Activated naive CD8-positive, alpha-beta T cell treated with anti-CD3 and anti-CD28 coated beads, Interleukin-2, amount 10 ng/mL, durations not matched to agents 7 days and 5 days (primary cell): ENCODE data around the gene GSTM5. TPM values are rescaled to one million over a fixed set of nuclear protein-coding genes. Genes with fewer than 3 reads are reported as not detected.
"Not testable (repeated sequence)": the region's sequence is repeated elsewhere in the genome, so short reads cannot be mapped to it uniquely, and the experiment has no call there.

Source experiments
- ATAC-seq: fragments of 150-1000 bp; cut with Tn5 transposase; one replicate; pipeline ENCODE4 v1.10.0; 2021; ENCODE audit warnings: low read depth, moderate library complexity
- POLR2A ChIA-PET: fragments of 350-600 bp; sonication (Branson Sonifier 250); formaldehyde crosslinking; loops from one replicate; lab custom pipeline; 2021; ENCODE audit warnings: antibody characterized with exemption; lab: Charles Lee
- DNase-seq: peaks from one replicate; pipeline ENCODE4 v3.0.0; 2021
- H3K27ac Mint-ChIP-seq: one replicate; pipeline ENCODE4 v1.8.0; 2022; ENCODE audit warnings: mild to moderate bottlenecking, mixed read lengths
- H3K27me3 Mint-ChIP-seq: one replicate; pipeline ENCODE4 v1.8.0; 2022; ENCODE audit warnings: mild to moderate bottlenecking, moderate library complexity, mixed read lengths
- H3K36me3 Mint-ChIP-seq: one replicate; pipeline ENCODE4 v1.8.0; 2021; ENCODE audit warnings: mild to moderate bottlenecking, mixed read lengths
- H3K4me1 Mint-ChIP-seq: one replicate; pipeline ENCODE4 v1.8.0; 2021; ENCODE audit warnings: mixed read lengths
- H3K4me3 Mint-ChIP-seq: one replicate; pipeline ENCODE4 v1.8.0; 2022; ENCODE audit warnings: mild to moderate bottlenecking, moderate library complexity, mixed read lengths
- H3K9me3 Mint-ChIP-seq: one replicate; pipeline ENCODE4 v1.8.0; 2021; ENCODE audit warnings: mixed read lengths
- total RNA-seq, 2 experiments: library from RNA; stranded (reverse); gene quantifications; one replicate each; pipeline ENCODE4 v1.2.3, GENCODE V29; 2021

Gene GSTM5
- total RNA-seq, 2 experiments from 2014 or later = not detected

DNA sequence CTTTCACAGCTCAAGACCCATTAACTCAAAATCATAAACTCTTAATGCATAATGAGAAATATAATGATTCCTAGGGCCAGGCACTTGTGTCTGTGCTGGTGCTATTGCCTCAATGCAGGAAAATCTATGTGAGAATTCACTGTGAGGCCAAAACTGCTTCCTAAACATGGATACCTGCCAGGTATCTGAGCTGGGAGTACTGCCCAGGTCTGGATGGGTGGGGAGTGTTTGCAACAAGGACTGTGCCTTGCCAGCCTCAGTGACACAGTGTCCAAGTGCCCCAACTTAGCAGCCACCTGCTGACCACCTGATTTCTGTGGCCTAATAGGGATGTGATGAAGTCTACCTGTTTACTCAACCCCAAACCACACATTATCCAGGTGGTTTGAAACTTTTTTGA lies 2.2 kb upstream of the GSTM5 start:
- H3K4me1 Mint-ChIP-seq, DNase-seq, ATAC-seq, H3K36me3 Mint-ChIP-seq, H3K27ac Mint-ChIP-seq, POLR2A ChIA-PET, H3K4me3 Mint-ChIP-seq, H3K27me3 Mint-ChIP-seq: not testable (repeated sequence)
- H3K9me3 Mint-ChIP-seq = peaks cover 11% of the 10 kb centered on the region

DNA sequence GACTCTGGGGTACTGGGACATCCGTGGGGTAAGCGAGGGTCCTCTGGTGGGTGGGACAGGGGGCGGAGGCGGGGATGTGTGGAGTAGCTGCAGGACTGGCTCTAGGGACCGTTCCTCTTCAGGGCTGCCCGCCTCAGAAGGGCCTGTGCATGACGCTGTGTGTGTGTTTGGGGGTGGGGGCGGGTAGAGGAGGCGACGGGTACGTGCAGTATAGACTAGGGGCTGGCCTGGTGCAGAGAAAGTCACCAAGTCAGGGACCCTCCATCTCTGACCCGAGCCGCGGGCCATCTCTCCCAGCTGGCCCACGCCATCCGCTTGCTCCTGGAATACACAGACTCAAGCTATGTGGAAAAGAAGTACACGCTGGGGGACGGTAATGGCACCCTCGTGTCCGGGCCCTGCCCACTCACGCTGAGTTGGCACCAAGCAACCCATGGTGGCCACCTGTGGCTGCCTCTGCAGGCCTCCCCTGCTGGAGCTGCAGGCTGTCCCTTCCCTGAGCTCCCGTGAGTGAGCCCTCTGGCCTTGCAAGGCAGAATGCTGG lies 342 bp downstream of the GSTM5 start:
- Mint-ChIP-seq H3K27me3 (no peaks in the 10 kb centered on the region), H3K36me3 (no peaks in the 10 kb centered on the region), H3K9me3 (peaks cover 11% of the 10 kb centered on the region), H3K4me3 (no peak overlapping the region), H3K27ac (no peak overlapping the region), H3K4me1 (no peaks in the 10 kb centered on the region)
- no peak for DNase-seq
- no peak for ATAC-seq
- POLR2A ChIA-PET = interaction anchor here (0.6 kb wide), 1 partner anchor 169 kb away, joined by 5 read pairs; no protein-coding TSS in a partner anchor

- Mint-ChIP-seq H3K27ac (no peak overlapping the region), H3K36me3 (no peaks in the 10 kb centered on the region), H3K4me3 (no peak overlapping the region), H3K27me3 (no peaks in the 10 kb centered on the region), H3K9me3 (peaks cover 6% of the 10 kb centered on the region), H3K4me1 (no peaks in the 10 kb centered on the region)
- POLR2A ChIA-PET = no interaction called here
- DNase-seq (no peak), ATAC-seq (no peak)
Observed at GRCh38 chr1:109713636-109714035, 1.6 kb downstream of the GSTM5 start.

GRCh38 chr1:109714661-109715372 lies 2.8 kb downstream of the GSTM5 start:
- POLR2A ChIA-PET = no interaction called here
- H3K36me3 Mint-ChIP-seq = no peaks in the 10 kb centered on the region
- H3K27me3 Mint-ChIP-seq = no peaks in the 10 kb centered on the region
- ATAC-seq (no peak), DNase-seq (no peak)
- H3K4me1 Mint-ChIP-seq = no peaks in the 10 kb centered on the region
- H3K27ac Mint-ChIP-seq = no peak overlapping the region
- H3K9me3 Mint-ChIP-seq = no peaks in the 10 kb centered on the region
- no peak overlapping the region for H3K4me3 Mint-ChIP-seq

DNA sequence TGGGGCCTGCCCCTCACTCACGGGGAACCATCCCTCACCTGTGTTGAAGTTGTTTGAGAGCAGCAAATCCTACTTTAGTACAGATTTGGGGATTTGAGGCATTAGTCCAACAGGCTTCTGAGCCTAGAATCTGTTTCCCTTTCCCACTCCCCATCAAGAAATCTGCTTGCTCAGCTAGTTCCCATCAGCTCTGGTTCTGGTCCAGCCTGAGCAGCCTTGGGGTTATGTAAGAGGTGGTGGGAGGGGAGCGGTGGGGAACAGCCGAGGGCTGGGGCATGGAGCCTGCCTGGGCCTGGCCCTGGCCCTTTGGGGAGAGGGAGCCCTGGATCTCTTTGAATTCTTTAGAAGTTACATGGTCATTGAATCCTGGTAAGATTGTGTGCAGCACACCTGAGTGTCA lies 4.1 kb downstream of the GSTM5 start:
- ATAC-seq (no peak), DNase-seq (no peak)
- Mint-ChIP-seq H3K9me3 (no peaks in the 10 kb centered on the region), H3K36me3 (no peaks in the 10 kb centered on the region), H3K4me1 (no peaks in the 10 kb centered on the region), H3K27me3 (peaks cover 5% of the 10 kb centered on the region), H3K4me3 (no peak overlapping the region), H3K27ac (no peak overlapping the region)
- POLR2A ChIA-PET = no interaction called here

DNA sequence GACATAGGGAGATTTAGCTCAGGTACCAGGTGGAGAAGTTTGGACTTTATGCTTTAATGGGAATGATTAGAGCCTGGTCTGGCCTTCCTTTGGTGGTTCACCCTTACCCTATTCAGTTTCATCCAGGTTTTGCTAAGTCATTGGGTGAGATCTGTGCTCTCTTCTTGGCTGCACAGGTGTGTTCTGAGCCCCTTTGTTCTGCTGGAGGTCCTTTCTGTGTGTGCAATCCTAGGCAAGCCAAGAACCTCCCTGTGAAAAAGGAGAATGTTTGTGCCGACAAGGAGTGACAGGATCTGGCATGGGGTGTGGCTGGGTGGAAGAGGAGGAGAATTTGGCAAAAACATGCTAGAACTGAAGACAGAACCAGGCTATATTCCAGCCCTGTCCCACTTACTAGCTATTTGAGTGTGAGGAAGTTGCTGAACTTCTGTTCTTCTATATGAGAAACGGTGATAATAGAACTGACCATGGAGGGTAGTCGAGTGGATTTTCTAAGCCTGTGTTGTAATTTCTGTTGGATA lies 4.6 kb downstream of the GSTM5 start:
- Mint-ChIP-seq H3K27me3 (peaks cover 8% of the 10 kb centered on the region), H3K4me1 (no peaks in the 10 kb centered on the region), H3K36me3 (no peaks in the 10 kb centered on the region), H3K4me3 (no peak overlapping the region), H3K27ac (no peak overlapping the region), H3K9me3 (no peaks in the 10 kb centered on the region)
- POLR2A ChIA-PET = no interaction called here
- ATAC-seq (no peak), DNase-seq (no peak)

GRCh38 chr1:109717729-109718128 lies 5.7 kb downstream of the GSTM5 start:
- Mint-ChIP-seq H3K27ac (no peak overlapping the region), H3K9me3 (no peaks in the 10 kb centered on the region), H3K27me3 (peaks cover 12% of the 10 kb centered on the region), H3K36me3 (no peaks in the 10 kb centered on the region), H3K4me3 (no peak overlapping the region), H3K4me1 (no peaks in the 10 kb centered on the region)
- POLR2A ChIA-PET = no interaction called here
- DNase-seq (no peak), ATAC-seq (no peak)

DNA sequence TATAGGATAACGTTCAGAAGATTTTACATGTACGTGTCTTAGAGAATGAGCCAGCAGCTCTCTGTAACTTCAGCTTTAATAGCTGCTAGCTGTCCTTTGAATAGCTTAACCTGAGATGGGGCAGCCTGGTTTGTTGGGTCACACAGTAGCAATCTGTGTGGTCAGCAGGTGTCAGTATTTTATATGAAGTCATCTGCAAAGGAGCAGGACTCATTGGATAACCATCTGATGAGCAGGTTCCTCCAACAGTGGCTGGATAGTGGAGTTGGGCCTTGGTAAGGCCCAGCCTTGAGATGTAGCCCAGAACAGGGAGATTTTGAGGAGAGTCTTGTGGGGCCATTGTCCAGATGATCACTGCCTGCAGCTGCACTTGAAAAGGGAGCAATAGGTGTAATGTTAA lies 6.4 kb downstream of the GSTM5 start:
- ATAC-seq (no peak), DNase-seq (no peak)
- POLR2A ChIA-PET = no interaction called here
- H3K27ac Mint-ChIP-seq = no peak overlapping the region
- H3K4me1 Mint-ChIP-seq = no peaks in the 10 kb centered on the region
- H3K36me3 Mint-ChIP-seq = no peaks in the 10 kb centered on the region
- no peak overlapping the region for H3K4me3 Mint-ChIP-seq
- H3K27me3 Mint-ChIP-seq = peaks cover 12% of the 10 kb centered on the region
- no peaks in the 10 kb centered on the region for H3K9me3 Mint-ChIP-seq

DNA sequence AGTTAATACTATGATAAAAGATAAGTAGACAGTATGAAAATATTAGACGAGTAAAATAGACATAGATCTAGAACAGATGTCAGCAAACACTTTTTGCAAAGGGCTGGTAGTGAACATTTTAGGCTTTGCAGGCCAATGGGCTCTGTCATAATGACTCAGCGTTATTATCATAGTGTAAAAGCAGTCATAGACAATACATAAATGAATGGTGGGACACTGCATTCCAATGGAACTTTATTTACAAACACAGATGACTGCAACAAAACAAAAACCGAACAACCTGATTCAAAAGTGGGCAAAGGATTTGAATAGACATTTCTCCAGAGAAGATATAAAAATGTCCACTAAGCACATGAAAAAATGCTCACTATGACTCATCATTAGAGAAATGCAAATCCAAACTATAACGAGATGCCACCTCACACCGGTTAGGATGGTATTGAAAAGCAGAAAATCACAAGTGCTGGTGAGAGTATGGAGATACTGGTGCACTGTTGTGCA lies 7.3 kb downstream of the GSTM5 start:
- Mint-ChIP-seq H3K27me3 (peaks cover 12% of the 10 kb centered on the region), H3K4me1 (no peaks in the 10 kb centered on the region), H3K36me3 (no peaks in the 10 kb centered on the region), H3K27ac (no peak overlapping the region), H3K9me3 (no peaks in the 10 kb centered on the region), H3K4me3 (no peak overlapping the region)
- DNase-seq (no peak), ATAC-seq (no peak)
- POLR2A ChIA-PET = no interaction called here

DNA sequence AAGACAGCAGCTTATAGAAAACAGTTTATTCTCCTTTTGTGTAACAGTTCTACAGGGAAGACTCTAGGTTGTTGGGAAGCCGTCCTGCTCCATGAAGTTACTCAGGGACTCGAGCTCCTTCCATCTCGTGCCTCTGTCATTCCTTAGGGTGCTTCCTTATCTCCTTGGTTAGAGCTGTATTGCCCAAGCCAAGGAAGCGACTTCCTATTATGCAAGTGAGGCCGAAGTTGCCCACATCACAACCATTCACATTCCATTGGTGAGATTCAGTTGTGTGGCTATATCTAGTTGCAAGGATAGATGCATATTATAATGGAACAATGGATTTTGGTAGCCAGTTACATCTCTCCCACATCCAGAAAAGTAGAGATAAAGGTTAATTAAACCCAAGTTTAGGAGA lies 9.0 kb downstream of the GSTM5 start:
- POLR2A ChIA-PET = no interaction called here
- Mint-ChIP-seq H3K4me1 (no peaks in the 10 kb centered on the region), H3K9me3 (no peaks in the 10 kb centered on the region), H3K27me3 (peaks cover 15% of the 10 kb centered on the region), H3K27ac (no peak overlapping the region), H3K36me3 (no peaks in the 10 kb centered on the region), H3K4me3 (no peak overlapping the region)
- ATAC-seq (no peak), DNase-seq (no peak)

- DNase-seq (no peak), ATAC-seq (no peak)
- no peak overlapping the region for H3K27ac Mint-ChIP-seq
- no peaks in the 10 kb centered on the region for H3K36me3 Mint-ChIP-seq
- H3K27me3 Mint-ChIP-seq = peaks cover 18% of the 10 kb centered on the region
- H3K4me3 Mint-ChIP-seq = no peak overlapping the region
- no peaks in the 10 kb centered on the region for H3K9me3 Mint-ChIP-seq
- no peaks in the 10 kb centered on the region for H3K4me1 Mint-ChIP-seq
- POLR2A ChIA-PET = no interaction called here
Observed at GRCh38 chr1:109721971-109722370, 9.9 kb downstream of the GSTM5 start.

- Mint-ChIP-seq H3K27me3 (peaks cover 21% of the 10 kb centered on the region), H3K9me3 (no peaks in the 10 kb centered on the region), H3K36me3 (no peaks in the 10 kb centered on the region), H3K27ac (no peak overlapping the region), H3K4me3 (no peak overlapping the region), H3K4me1 (no peaks in the 10 kb centered on the region)
- DNase-seq (no peak), ATAC-seq (no peak)
- POLR2A ChIA-PET = no interaction called here
Observed at GRCh38 chr1:109722908-109723691, 11.0 kb downstream of the GSTM5 start.

- POLR2A ChIA-PET = no interaction called here
- Mint-ChIP-seq H3K4me3 (no peak overlapping the region), H3K27ac (no peak overlapping the region), H3K9me3 (no peaks in the 10 kb centered on the region), H3K27me3 (peaks cover 27% of the 10 kb centered on the region), H3K4me1 (no peaks in the 10 kb centered on the region), H3K36me3 (no peaks in the 10 kb centered on the region)
- no peak for DNase-seq
- no peak for ATAC-seq
Observed at GRCh38 chr1:109724933-109725332, 12.9 kb downstream of the GSTM5 start.
